ENCODE data around the gene OPN1LW. TPM values are rescaled to one million over a fixed set of nuclear protein-coding genes. Genes with fewer than 3 reads are reported as not detected.
"Not testable (repeated sequence)": the region's sequence is repeated elsewhere in the genome, so short reads cannot be mapped to it uniquely, and the experiment has no call there.

Gene OPN1LW
- total RNA-seq, 1 experiment from 2014 or later: not detected

DNA sequence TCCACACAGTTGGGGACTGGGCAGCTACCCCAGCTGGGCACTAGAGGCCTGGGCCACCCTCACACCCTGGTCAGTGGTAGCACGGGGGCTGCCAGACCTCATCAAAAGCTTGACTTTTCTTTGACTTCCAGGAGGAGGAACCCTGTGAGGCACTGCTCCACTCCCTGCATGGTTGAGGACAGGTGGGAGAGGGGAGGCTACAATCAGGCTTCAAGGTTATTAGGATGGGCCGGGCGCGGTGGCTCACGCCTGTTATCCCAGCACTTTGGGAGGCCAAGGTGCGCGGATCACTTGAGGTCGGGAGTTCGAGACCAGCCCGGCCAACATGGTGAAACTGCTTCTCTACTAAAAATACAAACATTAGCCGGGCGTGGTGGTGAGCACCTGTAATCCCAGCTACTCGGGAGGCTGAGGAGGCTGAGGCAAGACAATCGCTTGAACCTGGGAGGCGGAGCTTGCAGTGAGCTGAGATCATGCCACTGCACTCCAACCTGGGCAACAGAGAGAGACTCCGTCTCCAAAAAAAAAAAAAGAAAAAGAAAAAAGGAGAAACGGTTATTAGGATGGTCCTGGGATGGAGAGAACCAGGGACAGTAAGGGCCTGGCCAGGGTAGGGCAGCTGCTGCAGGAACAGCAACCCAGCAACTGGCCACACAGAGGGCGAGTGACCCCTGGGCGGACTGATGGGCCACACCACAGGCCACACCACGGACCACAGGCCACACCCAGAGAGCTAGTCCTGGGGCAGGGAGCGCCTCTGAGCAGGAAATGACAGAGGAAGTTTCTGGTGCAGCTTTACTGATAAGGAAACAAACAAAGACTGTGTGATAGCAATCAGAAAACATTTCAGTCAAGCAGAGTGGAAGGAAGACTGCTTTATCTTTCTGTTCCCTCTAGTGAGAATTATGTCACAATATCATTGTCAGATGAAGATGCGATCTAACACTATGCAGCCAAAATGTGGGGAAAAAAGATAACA lies 20.5 kb upstream of the OPN1LW start:
- no peak for DNase-seq
- Histone ChIP-seq H3K27me3 (no peaks in the 10 kb centered on the region), H3K9me3 (no peaks in the 10 kb centered on the region), H3K36me3 (no peaks in the 10 kb centered on the region), H3K4me3 (no peak overlapping the region)

DNA sequence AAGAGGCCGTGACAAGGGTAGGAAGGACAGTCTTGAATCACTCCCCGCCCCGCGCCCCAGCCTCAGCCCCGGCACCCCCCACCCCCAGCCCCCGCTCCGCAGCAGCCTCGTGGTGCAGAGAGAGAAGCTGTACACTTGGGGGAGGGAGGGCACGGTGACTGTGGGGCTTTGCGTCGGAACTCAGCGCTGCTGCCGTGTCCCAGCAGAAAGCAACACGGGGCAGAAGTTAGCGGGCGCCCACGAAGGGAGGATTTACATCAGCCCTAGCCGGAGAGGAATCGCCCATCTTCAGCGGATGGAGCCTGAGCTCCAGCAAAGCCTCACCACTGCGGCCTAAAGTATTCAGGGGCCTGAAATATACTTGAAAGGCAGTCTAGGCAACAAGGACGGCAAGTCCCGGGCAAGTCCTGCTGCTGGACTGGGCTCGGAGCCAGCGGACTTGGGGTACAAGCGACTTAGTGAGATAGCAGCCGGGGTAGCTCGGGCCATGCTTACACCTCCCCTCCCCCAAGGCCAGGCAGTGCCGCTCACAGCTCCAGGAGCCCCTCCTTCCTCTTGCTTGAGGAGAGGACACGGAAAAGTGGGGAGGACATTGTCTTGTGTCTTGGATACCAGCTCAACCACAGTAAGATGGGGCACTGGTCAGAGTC lies 18.5 kb upstream of the OPN1LW start:
- DNase-seq: no peak
- no peaks in the 10 kb centered on the region for H3K27me3 ChIP-seq
- no peak overlapping the region for H3K4me3 ChIP-seq
- H3K36me3 ChIP-seq: no peaks in the 10 kb centered on the region
- H3K9me3 ChIP-seq: no peaks in the 10 kb centered on the region

DNA sequence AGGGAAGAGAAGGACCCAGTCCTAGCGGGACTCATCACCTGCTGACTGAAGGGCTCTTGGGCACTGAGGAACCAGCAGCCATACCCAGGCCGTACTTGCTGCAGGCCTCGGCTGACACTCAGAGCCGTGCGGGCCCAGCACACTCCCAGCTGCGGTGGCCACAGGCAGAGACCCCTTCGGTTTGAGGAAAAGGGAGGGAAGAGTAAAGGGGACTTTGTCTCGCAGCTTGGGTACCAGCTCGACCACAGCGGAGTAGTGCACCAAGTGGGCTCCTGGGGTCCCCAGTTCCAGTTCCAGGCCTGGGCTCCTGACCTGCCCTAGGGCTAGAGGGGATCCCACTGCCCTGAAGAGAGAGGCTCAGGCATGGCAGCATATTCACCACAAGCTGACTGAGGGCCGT lies 17.9 kb upstream of the OPN1LW start:
- Histone ChIP-seq H3K4me3 (no peak overlapping the region), H3K27me3 (no peaks in the 10 kb centered on the region), H3K36me3 (no peaks in the 10 kb centered on the region), H3K9me3 (no peaks in the 10 kb centered on the region)
- no peak for DNase-seq

DNA sequence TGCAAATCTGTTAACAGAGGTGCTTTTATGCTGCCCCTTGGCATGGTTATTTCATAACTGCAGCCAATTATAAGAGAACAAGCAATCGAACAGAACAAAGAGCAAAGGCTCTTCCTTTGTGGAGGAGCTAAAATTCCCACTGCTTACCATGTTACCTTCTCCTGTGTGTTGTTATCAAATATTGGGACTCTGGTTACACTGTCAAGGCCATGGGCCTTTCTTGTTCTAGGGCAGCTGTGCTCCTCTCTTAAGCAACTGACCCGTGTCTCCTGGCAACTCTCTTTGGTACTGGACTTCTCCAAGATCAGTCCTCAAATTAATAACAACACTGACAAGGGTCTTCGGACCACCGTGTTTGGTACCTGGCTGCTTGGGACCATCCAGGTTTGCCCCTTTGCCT lies 12.1 kb upstream of the OPN1LW start:
- no peaks in the 10 kb centered on the region for H3K9me3 ChIP-seq
- no peak for DNase-seq
- H3K36me3 ChIP-seq: no peaks in the 10 kb centered on the region
- H3K27me3 ChIP-seq: no peaks in the 10 kb centered on the region
- no peak overlapping the region for H3K4me3 ChIP-seq

DNA sequence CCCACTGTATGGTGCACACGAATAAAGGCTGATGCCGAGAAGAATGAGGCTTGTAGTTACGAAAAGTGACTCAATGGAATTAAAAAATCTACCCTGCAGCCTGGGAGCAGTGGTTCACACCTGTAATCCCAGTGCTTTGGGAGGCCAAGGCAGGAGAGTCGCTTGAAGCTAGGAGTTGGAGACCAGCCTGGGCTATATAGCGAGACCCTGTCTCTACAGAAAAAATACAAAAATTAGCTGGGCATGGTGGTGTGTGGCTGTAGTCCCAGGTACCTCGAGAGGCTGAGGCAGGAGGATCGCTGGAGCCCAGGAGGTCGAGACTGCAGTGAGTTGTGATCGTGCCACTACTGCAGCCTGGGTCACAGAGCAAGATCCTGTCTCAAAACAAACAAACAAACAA lies 11.7 kb upstream of the OPN1LW start:
- Histone ChIP-seq H3K9me3 (no peaks in the 10 kb centered on the region), H3K36me3 (no peaks in the 10 kb centered on the region), H3K4me3 (no peak overlapping the region), H3K27me3 (no peaks in the 10 kb centered on the region)
- DNase-seq: no peak

DNA sequence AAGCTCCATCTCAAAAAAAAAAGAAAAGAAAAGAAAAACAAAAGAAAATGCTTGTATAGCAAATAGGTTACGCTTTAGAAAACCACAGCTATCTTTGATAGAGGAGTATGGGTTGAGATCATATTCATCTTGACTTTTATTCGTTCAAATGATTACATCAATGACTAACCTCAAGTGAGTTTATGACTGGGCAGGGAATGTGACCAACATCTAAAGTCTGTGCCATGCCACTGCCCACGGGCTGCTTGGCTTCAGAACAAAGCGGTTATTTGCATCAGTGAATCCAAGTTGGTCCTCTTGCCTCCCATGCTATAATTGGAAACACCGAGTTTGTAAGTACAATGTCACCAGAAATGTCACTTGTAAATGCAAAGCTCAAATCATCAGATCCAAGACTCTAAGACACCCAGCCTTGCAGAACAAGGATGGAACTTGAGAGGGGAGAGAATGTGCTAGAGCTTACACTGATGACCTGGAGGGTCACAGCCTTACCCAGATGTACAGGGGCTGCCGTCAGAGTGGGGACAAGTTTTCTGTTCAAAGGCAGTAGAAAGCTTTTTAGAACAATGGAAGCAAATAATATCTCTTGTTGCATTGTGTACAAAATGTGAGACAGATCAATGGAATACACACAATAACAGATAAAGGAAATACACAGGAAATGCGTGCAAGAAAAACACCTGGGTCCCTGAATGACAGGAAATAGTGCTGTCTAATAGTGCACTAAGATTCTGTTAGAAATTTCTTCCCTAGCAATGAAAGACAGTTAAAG lies 8.4 kb upstream of the OPN1LW start:
- H3K36me3 ChIP-seq: no peaks in the 10 kb centered on the region
- no peak overlapping the region for H3K4me3 ChIP-seq
- H3K27me3 ChIP-seq: no peaks in the 10 kb centered on the region
- DNase-seq: peak; percentile 23
- H3K9me3 ChIP-seq: no peaks in the 10 kb centered on the region

DNA sequence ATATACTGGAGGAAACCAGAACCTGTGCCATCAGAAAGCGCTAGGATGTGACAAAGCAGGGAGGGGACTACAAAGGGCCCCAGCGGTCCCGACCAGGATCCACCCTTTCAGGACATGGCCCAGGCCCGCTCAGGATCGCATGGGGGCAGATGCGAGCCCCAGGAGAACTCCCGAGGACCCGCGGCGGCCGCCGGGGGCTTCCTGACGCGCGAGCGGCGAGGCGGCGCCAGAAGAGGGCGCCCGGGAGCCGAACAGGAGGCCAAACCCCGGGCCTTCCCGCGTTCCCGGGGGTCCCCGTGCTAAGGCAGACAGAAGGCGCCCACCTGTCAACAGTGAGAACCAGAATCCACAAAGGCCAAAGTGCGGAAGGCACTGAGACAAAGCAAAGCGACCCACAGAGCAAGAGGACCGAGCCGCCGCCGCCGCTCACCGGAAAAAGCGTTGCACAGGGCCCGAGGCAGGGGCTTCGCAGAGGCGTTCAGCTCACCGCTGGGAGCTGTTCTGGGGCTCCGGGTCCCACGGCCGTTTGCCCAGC lies 7.3 kb upstream of the OPN1LW start:
- DNase-seq: peak; percentile 49
- no peaks in the 10 kb centered on the region for H3K27me3 ChIP-seq
- no peaks in the 10 kb centered on the region for H3K36me3 ChIP-seq
- no peaks in the 10 kb centered on the region for H3K9me3 ChIP-seq
- no peak overlapping the region for H3K4me3 ChIP-seq

DNA sequence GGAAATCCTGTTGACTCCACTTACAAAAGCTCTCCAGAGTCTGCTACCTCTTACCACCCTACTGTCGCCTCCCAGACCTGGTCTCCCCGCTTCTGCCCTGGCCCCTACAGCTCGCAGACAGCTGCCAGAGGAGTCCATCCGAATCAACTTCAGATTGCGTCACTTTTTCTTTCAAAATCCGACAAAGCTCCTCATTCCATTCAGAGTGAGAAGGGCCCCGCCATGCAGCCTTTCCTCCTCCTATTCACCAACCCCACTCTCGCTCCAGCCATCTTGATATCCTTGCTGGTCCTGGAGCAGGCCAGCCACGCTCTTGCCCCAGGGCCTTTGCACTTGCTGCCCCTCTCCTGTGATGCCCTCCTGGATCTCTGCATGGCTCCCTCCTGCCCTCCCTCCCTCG lies 5.2 kb upstream of the OPN1LW start:
- H3K4me3 ChIP-seq: no peak overlapping the region
- H3K36me3 ChIP-seq: no peaks in the 10 kb centered on the region
- no peaks in the 10 kb centered on the region for H3K9me3 ChIP-seq
- no peak for DNase-seq
- H3K27me3 ChIP-seq: no peaks in the 10 kb centered on the region

DNA sequence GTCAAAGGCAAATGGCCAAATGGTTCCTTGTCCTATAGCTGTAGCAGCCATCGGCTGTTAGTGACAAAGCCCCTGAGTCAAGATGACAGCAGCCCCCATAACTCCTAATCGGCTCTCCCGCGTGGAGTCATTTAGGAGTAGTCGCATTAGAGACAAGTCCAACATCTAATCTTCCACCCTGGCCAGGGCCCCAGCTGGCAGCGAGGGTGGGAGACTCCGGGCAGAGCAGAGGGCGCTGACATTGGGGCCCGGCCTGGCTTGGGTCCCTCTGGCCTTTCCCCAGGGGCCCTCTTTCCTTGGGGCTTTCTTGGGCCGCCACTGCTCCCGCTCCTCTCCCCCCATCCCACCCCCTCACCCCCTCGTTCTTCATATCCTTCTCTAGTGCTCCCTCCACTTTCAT lies 3.8 kb upstream of the OPN1LW start:
- no peaks in the 10 kb centered on the region for H3K27me3 ChIP-seq
- DNase-seq: no peak
- no peaks in the 10 kb centered on the region for H3K9me3 ChIP-seq
- no peaks in the 10 kb centered on the region for H3K36me3 ChIP-seq
- no peak overlapping the region for H3K4me3 ChIP-seq

DNA sequence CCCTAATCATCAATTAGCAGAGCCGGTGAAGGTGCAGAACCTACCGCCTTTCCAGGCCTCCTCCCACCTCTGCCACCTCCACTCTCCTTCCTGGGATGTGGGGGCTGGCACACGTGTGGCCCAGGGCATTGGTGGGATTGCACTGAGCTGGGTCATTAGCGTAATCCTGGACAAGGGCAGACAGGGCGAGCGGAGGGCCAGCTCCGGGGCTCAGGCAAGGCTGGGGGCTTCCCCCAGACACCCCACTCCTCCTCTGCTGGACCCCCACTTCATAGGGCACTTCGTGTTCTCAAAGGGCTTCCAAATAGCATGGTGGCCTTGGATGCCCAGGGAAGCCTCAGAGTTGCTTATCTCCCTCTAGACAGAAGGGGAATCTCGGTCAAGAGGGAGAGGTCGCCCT lies 3.3 kb upstream of the OPN1LW start:
- no peak for DNase-seq
- Histone ChIP-seq H3K27me3 (no peaks in the 10 kb centered on the region), H3K36me3 (no peaks in the 10 kb centered on the region), H3K4me3 (no peak overlapping the region), H3K9me3 (no peaks in the 10 kb centered on the region)

DNA sequence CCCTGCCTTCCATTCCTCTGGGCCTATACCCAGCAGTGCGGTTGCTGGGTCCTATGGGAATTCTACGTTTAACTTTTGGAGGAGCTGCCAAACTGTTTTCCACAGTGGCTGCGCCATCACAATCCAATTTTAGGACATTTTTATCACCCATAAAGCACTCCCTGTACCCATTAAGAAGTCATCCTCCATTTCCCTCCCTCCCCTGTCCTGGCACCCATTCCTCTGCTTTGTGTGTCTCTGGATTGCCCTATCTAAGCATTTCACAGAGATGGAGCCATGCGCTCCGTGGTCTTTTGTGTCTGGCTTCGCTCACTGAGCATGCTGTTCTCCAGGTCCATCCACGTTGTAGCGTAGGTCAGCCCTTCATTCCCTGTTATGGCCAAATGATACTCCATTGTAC lies 1.7 kb upstream of the OPN1LW start:
- Histone ChIP-seq H3K36me3 (no peaks in the 10 kb centered on the region), H3K27me3 (no peaks in the 10 kb centered on the region), H3K4me3 (no peak overlapping the region), H3K9me3 (no peaks in the 10 kb centered on the region)
- no peak for DNase-seq

DNA sequence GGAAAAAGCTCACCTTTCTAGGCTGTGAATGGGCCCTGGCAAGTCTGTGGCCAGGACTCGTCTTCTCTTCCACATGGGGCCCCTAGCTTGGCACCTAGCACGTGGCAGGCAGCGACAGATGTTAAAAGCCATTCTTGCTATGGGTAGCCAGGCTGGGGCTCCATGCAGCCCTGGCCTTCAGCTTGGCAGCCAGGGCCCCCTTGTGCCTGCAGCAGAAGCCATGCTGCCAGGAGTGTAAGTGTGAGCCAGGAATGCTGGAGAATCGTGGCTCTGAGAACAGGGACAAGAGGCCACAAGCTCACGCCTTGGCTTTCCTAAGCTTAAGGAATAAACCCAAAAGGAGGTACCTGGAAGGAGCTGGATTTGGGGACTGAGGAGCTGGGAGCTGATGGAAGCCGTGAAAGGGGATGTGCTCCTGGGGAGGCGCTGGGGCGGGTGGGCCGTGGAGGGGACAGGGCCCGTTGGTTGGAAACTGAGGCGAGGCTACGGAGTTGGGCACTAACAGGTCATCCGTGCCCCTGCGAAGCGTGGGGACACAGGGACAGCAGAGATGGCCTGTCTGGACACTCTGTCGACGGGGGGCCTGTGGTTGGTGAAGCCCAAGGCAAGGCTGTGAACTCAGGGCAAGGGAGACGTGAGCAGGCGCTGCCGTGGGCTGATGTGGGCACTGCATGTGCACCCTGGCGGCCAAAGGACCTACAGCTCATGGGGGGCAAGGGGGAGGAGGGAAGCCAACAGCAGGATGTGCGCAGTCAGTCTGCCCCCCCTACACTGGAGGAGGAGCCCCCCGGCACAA lies 895 bp upstream of the OPN1LW start:
- DNase-seq: no peak
- no peaks in the 10 kb centered on the region for H3K36me3 ChIP-seq
- no peaks in the 10 kb centered on the region for H3K9me3 ChIP-seq
- no peaks in the 10 kb centered on the region for H3K27me3 ChIP-seq
- no peak overlapping the region for H3K4me3 ChIP-seq

DNA sequence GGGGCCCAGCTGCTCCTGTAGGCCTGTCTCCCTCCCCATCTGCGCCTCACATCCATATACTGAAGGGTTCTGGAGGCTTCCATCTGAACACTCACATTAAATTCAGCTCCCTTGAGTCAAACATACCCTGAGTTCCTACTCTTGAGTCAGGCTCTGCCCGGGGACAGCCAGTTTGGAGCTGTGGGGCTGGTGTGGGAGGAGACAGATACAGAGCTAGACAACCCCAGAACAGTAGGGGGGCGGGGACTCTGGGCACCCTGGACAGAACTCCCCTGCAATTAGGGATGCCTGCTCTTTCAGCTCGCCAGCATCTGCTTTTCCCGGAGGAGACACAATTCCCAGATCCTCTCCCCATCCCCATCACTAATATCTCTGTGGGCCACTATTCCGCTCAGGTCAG lies 7.0 kb downstream of the OPN1LW start:
- DNase-seq, H3K4me3 ChIP-seq, H3K27me3 ChIP-seq, H3K9me3 ChIP-seq, H3K36me3 ChIP-seq: not testable (repeated sequence)

DNA sequence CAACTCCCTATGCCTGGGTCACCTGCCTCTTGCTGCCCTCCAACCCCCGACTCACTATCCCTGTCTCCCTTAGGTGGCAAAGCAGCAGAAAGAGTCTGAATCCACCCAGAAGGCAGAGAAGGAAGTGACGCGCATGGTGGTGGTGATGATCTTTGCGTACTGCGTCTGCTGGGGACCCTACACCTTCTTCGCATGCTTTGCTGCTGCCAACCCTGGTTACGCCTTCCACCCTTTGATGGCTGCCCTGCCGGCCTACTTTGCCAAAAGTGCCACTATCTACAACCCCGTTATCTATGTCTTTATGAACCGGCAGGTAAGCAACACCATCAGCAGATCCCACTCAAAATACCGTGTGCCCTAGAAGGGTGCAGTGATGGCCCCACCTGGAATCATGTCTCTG lies 12.2 kb downstream of the OPN1LW start:
- not testable (repeated sequence) for H3K27me3 ChIP-seq, DNase-seq, H3K9me3 ChIP-seq, H3K4me3 ChIP-seq, H3K36me3 ChIP-seq

DNA sequence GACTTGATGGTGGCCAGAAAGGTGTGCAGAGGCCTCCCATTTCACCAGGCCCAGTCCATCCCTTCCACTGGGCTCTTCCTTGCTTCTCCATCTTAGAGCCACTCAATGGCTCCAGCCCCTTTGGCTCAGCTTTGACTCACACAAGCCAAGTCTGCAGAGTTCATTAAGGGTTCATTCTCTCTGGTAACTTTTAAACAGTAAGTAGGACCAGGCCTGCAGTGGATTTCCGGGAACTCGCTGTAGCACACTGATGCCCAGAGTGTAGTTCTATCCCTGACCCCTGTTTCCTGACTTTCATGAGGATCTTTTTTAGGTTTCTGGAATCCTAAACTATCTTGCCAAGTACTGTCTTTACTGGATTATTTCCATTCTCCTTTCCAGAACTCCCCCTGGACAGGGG lies 13.2 kb downstream of the OPN1LW start:
- not testable (repeated sequence) for H3K4me3 ChIP-seq, H3K27me3 ChIP-seq, H3K36me3 ChIP-seq, DNase-seq, H3K9me3 ChIP-seq

DNA sequence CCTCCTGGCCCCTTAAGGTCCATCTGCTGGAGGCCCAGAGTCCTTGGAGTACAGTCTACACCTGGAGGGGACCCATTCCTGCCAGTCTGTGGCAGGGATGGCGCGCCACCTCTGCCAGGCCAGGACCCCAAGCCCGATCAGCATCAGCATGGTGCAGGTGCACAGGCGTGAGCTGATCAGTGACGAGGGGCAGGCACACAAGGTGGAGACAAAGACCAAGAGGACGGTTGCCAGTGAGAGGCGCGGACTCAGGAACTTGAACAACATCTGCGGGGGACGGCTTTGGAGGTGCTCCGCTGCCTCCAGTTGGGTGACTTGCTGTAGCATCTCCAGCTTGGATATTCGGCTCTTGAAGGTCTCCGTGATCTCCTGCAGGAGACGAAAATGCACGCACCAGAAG lies 15.3 kb downstream of the OPN1LW start:
- not testable (repeated sequence) for DNase-seq, H3K9me3 ChIP-seq, H3K4me3 ChIP-seq, H3K27me3 ChIP-seq, H3K36me3 ChIP-seq

All from MG63 (cell line).